HepG2 (cell line): Measurements from ENCODE around the gene DHRS1. TPM values are rescaled to one million over a fixed set of nuclear protein-coding genes. Genes with fewer than 3 reads are reported as not detected.

Experiments
- CC2D1A ChIP-seq: sonication (generic); formaldehyde crosslinking; IDR thresholded peaks from 2 replicates; pipeline ENCODE4 v1.8.1; 2023; ENCODE audit warnings: mild to moderate bottlenecking, missing genetic modification reagents
- KIAA2018 ChIP-seq: sonication (generic); formaldehyde crosslinking; IDR thresholded peaks from 2 replicates; pipeline ENCODE4 v1.5.0; 2020; ENCODE audit warnings: mild to moderate bottlenecking, missing genetic modification reagents, borderline replicate concordance
- NFKBIZ ChIP-seq: IDR thresholded peaks from 2 replicates; pipeline ENCODE4 v1.6.1; 2018; ENCODE audit warnings: missing genetic modification reagents, missing compliant biosample characterization
- NR0B2 ChIP-seq: sonication (generic); formaldehyde crosslinking; IDR thresholded peaks from 2 replicates; pipeline ENCODE4 v1.4.0; 2020; ENCODE audit warnings: mild to moderate bottlenecking, missing genetic modification reagents
- SOX5 ChIP-seq: IDR thresholded peaks from 2 replicates; pipeline ENCODE4 v1.6.1; 2016; ENCODE audit warnings: borderline replicate concordance
- SP1 ChIP-seq, 2 experiments: fragments of 450-650 bp in 1 of 2; sonication (generic) in 1 of 2; formaldehyde crosslinking in 1 of 2; IDR thresholded peaks; 2 replicates each; pipeline versions ENCODE4 v1.4.0 to v1.6.1; 2016 to 2020; ENCODE audit warnings: missing genetic modification reagents in 1 of 2
- SP4 ChIP-seq: sonication (generic); formaldehyde crosslinking; IDR thresholded peaks from 2 replicates; pipeline ENCODE4 v1.8.1; 2023; ENCODE audit warnings: mild to moderate bottlenecking, missing genetic modification reagents
- TSC22D2 ChIP-seq: sonication (generic); formaldehyde crosslinking; IDR thresholded peaks from 2 replicates; pipeline ENCODE4 v1.5.1; 2020; ENCODE audit warnings: missing genetic modification reagents, mild to moderate bottlenecking, borderline replicate concordance
- ZFY ChIP-seq: sonication (generic); formaldehyde crosslinking; IDR thresholded peaks from 2 replicates; pipeline ENCODE4 v1.4.0; 2020; ENCODE audit warnings: missing genetic modification reagents
- polyA plus RNA-seq, 8 experiments: library from polyadenylated mRNA; depleted of rRNA in 3 of 8; stranded (reverse) in 7 of 8; unstranded in 1 of 8; fragments of >200 nt; fragmentation: Illumina TruSeq in 4 of 8; extraction: Trizol in 4 of 8; gene quantifications; 2 replicates each; pipeline versions ENCODE4 v1.2.1 to v1.2.3, GENCODE V29; 2011 to 2016; ENCODE audit warnings: low read depth in 4 of 8, missing spikeins in 1 of 8, mixed read lengths in 1 of 8; ENCODE audit not compliant: insufficient read depth in 1 of 8
- total RNA-seq, 5 experiments: library from RNA; depleted of rRNA; stranded (reverse); fragments of >200 nt; fragmentation: Illumina TruSeq; extraction: Trizol; gene quantifications; 2 replicates each; pipeline ENCODE4 v1.2.3, GENCODE V29; 2016; ENCODE audit warnings: low read depth in 1 of 5
- TF ChIP-seq, protein P1 (sequence below): IDR thresholded peaks from 2 replicates; pipeline ENCODE4 v1.6.1; 2018; ENCODE audit warnings: missing genetic modification reagents
- TF ChIP-seq, protein P2 (sequence below): sonication (generic); formaldehyde crosslinking; IDR thresholded peaks from 2 replicates; pipeline ENCODE4 v1.4.0; 2020; ENCODE audit warnings: mild to moderate bottlenecking, low read depth, missing genetic modification reagents
- TF ChIP-seq, protein P3 (sequence below), 2 experiments: fragments of 450-650 bp in 1 of 2; sonication (generic) in 1 of 2; formaldehyde crosslinking; IDR thresholded peaks; 2 replicates each; pipeline versions ENCODE4 v1.5.0 to v1.8.0; 2020 to 2022; ENCODE audit warnings: mild to moderate bottlenecking in 1 of 2, missing genetic modification reagents in 1 of 2
- TF ChIP-seq, protein P4 (sequence below): sonication (generic); formaldehyde crosslinking; IDR thresholded peaks from 2 replicates; pipeline ENCODE4 v1.8.0; 2023; ENCODE audit warnings: mild to moderate bottlenecking, missing genetic modification reagents

DHRS1 gene
- total and polyA plus RNA-seq, 2 of the 13 experiments (the other 11 are each of a cell fraction or from before 2014, with no cell fraction given): 49.8 to 60.8 TPM

- 0 out of 2 replicates have a peak, but pooled peaks have one; percentile 53 for TF ChIP-seq NR0B2
- peak; percentile 66; the same call in 1 of the 2 replicates for TF ChIP-seq TSC22D2 (CRISPR knock-in tag)
- no peak for TF ChIP-seq KIAA2018 (CRISPR knock-in tag)
- TF ChIP-seq, protein P1, sequence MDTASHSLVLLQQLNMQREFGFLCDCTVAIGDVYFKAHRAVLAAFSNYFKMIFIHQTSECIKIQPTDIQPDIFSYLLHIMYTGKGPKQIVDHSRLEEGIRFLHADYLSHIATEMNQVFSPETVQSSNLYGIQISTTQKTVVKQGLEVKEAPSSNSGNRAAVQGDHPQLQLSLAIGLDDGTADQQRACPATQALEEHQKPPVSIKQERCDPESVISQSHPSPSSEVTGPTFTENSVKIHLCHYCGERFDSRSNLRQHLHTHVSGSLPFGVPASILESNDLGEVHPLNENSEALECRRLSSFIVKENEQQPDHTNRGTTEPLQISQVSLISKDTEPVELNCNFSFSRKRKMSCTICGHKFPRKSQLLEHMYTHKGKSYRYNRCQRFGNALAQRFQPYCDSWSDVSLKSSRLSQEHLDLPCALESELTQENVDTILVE (CRISPR knock-in tag): peak; percentile 76; the same call in 1 of the 2 replicates
- TF ChIP-seq CC2D1A: 0 out of 2 replicates have a peak, but pooled peaks have one; percentile 88
- no peak for TF ChIP-seq SP1 (IDR thresholded peaks at IDR 0.05)
- peak; percentile 52; the same call in 1 of the 2 replicates for TF ChIP-seq SP1 (CRISPR knock-in tag; IDR thresholded peaks at IDR 0.05)
- TF ChIP-seq ZFY (CRISPR knock-in tag): peak; percentile 43; the same call in 1 of the 2 replicates
- TF ChIP-seq SP4 (CRISPR knock-in tag): peak; percentile 40; the same call in 1 of the 2 replicates
- TF ChIP-seq, protein P2, sequence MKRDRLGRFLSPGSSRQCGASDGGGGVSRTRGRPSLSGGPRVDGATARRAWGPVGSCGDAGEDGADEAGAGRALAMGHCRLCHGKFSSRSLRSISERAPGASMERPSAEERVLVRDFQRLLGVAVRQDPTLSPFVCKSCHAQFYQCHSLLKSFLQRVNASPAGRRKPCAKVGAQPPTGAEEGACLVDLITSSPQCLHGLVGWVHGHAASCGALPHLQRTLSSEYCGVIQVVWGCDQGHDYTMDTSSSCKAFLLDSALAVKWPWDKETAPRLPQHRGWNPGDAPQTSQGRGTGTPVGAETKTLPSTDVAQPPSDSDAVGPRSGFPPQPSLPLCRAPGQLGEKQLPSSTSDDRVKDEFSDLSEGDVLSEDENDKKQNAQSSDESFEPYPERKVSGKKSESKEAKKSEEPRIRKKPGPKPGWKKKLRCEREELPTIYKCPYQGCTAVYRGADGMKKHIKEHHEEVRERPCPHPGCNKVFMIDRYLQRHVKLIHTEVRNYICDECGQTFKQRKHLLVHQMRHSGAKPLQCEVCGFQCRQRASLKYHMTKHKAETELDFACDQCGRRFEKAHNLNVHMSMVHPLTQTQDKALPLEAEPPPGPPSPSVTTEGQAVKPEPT (CRISPR knock-in tag): no peak
- TF ChIP-seq, protein P3, sequence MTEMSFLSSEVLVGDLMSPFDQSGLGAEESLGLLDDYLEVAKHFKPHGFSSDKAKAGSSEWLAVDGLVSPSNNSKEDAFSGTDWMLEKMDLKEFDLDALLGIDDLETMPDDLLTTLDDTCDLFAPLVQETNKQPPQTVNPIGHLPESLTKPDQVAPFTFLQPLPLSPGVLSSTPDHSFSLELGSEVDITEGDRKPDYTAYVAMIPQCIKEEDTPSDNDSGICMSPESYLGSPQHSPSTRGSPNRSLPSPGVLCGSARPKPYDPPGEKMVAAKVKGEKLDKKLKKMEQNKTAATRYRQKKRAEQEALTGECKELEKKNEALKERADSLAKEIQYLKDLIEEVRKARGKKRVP (CRISPR knock-in tag; IDR thresholded peaks at IDR 0.05): 0 out of 4 replicates have a peak, but pooled peaks of 1 of the 2 experiments have one; percentile 26
- peak; percentile 75; the same call in 1 of the 2 replicates for TF ChIP-seq NFKBIZ (CRISPR knock-in tag)
- TF ChIP-seq SOX5: 0 out of 2 replicates have a peak, but pooled peaks have one; percentile 16
- TF ChIP-seq, protein P4, sequence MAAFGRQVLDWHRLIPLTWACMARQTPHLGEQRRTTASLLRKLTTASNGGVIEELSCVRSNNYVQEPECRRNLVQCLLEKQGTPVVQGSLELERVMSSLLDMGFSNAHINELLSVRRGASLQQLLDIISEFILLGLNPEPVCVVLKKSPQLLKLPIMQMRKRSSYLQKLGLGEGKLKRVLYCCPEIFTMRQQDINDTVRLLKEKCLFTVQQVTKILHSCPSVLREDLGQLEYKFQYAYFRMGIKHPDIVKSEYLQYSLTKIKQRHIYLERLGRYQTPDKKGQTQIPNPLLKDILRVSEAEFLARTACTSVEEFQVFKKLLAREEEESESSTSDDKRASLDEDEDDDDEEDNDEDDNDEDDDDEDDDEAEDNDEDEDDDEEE (CRISPR knock-in tag): no peak; the same call in 1 of the 2 replicates
Observed at GRCh38 chr14:24296341-24297157, 3.0 kb downstream of the DHRS1 start (continued).
